Fibroblast of skin of left biceps (primary cell): ENCODE data around the gene BCLAF3.

ENCODE experiments used
- DNase-seq, 2 experiments: peaks; one replicate each; pipeline ENCODE4 v3.0.0-alpha.2; 2013; ENCODE audit warnings: low read depth in 2 of 2

Gene BCLAF3

GRCh38 chrX:19990556-19991349 lies at the start of gene BCLAF3:
Gene BCLAF3, minus strand, starts transcription at chrX:19991061. Its CDS starts 20,797 bp downstream, at chrX:19970264.
- peak; percentile 63 to 64 for DNase-seq

- DNase-seq: no peak
These were observed 48.1 kb upstream of the BCLAF3 start for GRCh38 chrX:20038966-20039365.

GRCh38 chrX:20037186-20037585 lies 46.3 kb upstream of the BCLAF3 start:
- no peak for DNase-seq

- no peak for DNase-seq
These were observed 41.3 kb upstream of the BCLAF3 start for GRCh38 chrX:20032201-20032600.

DNA sequence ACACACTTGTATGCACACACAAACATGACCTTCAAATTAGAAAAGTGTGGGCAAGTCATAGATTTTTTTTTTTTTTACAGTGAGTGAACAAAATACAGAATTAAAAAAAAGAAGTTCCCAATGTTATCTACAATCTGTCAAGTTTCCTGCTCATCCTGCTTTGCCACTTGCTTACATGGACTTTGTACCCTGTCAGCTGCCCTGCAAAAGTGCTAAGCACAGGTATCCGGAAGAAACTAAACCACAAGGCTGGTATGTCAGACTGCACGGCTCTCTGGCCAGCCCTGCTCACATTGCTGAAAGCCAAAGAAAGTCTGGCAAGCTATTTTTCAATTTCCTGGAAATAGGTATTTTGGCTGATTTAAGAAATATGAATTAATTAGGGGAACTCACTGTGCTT lies 38.9 kb upstream of the BCLAF3 start:
- no peak for DNase-seq

- DNase-seq: no peak
These were observed 37.7 kb upstream of the BCLAF3 start for GRCh38 chrX:20028588-20028987.

DNA sequence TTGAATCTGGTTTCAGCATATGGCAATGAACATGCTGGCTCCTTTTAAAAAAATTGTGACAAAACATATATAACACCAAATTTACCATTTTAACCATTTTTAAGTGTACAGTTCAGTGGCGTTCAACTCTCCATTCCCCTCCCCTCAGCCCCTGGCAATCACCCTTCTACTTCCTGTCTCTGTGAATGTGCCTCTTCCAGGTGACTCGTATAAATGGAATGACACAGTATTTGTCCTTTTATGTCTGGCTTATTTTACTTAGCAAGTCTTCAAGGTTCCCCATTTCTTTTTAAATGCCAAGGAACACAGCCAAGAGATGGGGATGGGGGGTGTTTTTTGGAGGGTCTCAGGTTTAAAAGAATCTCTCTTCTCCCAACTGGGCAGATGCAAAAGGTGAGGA lies 35.4 kb upstream of the BCLAF3 start:
- peak; percentile 16 to 18 for DNase-seq

DNA sequence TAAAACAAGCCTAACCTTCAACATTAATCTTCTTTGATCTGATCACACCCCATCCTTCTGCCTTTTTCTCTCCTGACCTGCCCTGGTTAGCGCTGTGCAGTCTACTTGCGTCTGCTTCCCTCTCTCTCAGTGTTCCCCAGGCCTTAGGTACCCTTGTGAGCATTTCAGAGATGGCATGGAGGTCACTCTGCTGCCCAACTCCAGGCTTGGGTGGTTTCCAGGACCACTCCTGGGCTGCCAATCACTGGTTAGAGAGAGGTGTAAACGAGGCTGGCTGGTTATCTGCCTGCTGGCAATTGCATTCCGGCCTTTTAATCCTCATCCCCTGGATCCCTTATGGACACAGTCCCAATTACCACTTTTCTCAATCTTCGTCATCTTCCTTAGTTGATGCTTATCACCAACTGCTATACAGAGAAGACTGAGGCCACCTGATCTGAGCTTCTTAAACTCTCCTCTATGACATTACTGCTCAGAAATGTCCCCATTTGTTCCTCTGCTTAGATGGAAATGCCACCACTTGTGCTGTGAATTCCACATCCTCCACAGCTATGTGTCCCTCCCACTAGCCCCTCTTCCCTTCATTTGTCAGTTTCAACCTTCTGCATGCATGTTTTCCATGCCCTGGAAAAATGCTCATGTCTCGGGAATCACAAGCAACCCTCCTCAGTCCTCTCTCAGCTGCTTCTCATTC lies 29.0 kb upstream of the BCLAF3 start:
- DNase-seq: no peak

DNA sequence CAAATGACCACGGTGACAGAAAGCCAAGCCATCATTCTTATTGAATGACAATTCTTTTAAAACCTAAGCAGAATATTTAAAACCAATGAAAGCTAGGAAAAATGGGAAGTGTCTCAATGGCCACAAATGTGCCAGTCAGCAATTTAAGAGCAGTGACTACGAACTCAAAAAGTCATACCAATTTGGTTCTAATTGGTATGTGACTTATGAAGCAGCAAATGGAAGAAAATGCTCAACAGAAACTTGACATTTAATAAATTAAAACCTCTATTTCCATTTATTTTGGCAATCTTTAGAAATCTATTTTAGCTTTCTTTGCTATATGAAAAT lies 25.7 kb upstream of the BCLAF3 start:
- no peak for DNase-seq

DNA sequence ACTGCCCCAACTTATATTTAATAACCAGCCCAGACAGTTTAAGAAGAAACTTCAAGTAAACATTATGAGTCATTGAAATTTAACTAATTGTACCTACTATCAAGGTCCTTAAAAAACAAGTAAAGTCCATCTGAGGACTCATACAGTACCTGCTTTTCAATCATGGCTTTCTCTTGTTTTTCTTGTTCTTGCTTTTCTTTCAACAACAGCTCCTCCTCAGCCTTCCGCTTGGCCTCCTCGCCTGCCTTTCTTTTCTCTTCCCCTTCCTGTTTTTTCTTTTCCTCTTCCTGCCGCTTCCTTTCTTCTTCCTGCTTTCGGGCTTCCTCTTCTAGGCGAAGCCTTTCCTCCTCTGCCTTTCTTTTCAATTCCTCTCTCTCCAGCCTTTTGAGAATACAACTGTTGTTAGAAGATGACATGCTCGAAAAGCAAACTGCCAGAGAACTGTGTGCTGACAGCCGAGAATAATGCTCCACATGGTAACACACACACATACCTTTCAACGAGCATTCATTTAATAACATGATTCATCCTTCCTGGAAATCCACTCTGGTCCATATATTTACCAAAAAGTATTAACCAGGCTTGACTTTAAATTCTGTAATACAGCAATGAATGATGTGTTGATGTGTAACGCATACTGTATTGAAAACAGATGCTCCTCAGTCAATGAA lies 25.2 kb upstream of the BCLAF3 start:
- peak; percentile 82 to 89 for DNase-seq

GRCh38 chrX:20015422-20015821 lies 24.6 kb upstream of the BCLAF3 start:
- DNase-seq: no peak

GRCh38 chrX:20011608-20012007 lies 20.7 kb upstream of the BCLAF3 start:
- no peak for DNase-seq

DNA sequence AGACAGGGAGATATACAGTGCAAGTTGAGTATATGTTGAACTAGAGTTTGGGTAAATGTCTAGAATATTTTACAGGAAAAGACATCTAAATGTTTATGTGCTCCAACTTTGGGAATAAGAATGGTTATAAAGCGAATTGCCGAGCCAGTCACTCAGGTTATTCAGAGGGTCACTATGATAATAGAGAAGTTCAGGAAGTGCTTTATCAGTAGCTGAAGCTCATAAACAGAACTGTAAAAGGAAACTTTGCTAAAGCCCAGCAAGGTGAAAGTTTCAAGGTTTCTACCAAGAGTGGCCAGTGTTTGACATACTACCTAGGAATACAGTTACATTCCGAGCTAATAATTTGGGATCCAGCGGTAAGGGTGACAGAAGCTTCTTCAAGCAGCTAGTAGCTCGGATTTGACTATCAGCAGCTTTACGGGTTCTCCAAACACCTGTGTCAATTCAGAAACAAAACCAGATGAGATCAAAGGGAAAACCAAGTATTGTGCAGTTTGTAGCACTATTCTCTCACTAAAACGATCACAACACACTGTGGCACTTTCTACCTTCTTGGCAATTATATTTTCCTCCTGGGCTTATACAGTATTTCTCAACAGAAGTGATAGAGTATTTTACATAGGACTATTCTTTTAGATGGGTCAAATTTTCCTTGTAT lies 17.2 kb upstream of the BCLAF3 start:
- no peak for DNase-seq

DNA sequence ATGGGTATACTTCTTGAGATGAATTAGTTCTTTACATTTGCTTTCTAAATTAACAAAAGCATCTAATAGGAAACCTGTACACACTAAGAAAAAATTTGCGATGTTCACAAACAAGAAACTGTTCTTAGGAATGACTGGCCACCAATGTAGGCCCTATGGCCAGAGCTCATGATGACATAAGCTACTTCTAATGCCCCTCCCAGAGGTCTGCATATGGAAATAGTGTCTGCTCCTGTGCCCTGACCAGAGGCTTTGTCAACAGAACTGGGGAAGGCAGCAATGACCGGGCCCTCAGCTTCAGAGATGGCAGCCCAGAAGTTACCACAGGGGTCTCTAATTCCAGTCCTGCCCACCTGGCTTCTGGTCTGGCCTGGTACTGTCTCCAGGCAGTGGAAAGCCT lies 15.0 kb upstream of the BCLAF3 start:
- DNase-seq: no peak

- no peak for DNase-seq
These were observed 10.7 kb upstream of the BCLAF3 start for GRCh38 chrX:20001588-20001987.

DNA sequence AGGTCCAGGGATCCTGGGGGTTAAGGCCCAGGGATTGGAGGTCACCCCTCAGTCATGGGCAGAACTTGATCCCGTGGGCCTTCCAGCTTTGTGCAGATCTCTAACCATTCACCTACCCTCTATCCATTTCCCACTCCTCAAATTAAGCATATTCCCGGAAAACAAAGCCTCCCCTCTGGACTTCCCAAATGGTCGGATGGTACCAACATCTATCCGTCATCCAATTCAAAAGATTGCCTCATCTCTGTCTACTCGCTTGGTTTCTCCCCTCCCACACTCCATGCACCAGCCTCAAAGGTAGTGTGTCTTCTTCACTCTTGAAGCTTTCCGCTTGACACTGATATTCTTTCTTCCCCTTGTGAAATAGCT lies 473 bp upstream of the BCLAF3 start:
- no peak for DNase-seq

DNA sequence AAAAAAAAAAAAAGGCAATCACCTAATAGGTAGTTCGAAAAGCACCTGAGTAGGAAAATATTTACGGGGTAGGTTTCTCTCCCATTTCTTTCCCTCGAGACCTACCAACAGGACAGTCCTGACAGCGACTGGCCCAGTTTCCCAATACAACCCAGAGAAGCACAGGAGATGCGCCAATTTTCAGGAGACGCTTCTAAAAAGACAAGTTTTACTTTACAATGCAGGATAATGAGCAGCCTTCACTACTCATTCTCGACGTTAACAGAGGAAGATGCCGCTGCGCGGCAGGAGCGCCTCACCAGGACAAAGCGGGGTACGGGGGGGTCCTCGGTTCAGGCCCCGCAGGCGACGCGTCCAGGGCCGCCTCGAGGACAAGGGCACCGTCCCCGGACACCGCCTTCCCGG lies 708 bp downstream of the BCLAF3 start:
- DNase-seq: no peak

DNA sequence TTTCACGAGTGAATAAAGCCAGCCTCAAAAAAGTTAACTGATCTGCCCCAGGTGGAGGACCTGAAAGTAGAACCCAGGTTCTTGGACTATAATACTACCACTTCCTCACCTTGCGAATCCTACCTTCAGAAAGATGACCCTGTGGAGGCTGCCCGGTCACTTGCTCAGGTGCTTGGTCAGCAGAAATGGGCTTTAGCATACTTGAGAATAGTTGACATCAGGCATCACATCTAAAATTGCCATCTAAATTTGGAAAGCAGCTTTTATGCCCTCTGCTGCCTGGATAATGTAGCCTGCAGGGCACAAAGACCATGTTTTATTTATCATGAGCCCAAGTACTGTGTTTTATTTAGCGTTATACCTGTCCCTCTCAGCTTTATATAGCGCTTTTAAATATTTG lies 3.0 kb downstream of the BCLAF3 start:
- no peak for DNase-seq

GRCh38 chrX:19986531-19986930 lies 4.3 kb downstream of the BCLAF3 start:
- no peak for DNase-seq

DNA sequence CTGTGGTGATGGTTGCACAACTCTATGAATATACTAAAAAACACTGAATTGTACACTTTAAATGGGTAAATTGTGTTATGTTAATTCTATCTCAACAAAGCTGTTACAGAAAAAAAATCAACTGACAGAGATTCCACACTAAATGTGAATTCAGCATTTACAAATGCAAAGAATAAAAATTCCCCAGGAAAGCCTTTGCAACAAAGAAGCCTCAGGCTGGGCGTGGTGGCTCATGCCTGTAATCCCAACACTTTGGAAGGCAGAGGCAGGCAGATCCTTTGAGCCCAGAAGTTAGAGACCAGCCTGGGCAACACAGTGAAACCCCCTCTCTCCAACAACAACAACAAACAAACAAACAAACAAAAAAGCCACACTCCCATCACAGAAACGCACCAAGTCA lies 8.9 kb downstream of the BCLAF3 start:
- no peak for DNase-seq

GRCh38 chrX:19975845-19976244 lies 15.0 kb downstream of the BCLAF3 start:
- no peak for DNase-seq

DNA sequence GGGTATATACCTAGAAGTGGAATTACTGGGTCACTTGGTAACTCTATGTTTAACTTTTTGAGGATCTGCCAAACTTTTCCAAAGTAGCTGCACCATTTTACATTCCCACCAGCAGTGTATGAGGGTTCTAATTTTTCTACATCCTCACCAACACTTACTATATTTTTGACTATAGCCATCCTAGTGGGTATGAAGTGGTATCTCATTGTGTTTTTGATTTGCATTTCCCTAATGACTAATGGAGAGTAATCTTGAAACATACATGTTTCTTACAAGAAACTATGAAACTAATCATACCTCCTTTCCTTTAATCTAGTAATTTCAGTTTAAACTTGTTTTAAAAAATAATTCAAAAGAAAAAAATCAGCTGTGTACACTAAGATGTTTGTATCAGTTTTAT lies 17.9 kb downstream of the BCLAF3 start:
- no peak for DNase-seq

GRCh38 chrX:19968276-19968675 lies 22.6 kb downstream of the BCLAF3 start:
- DNase-seq: no peak
